GM19397 (cell line): ENCODE data around the gene PBX3.

ENCODE experiments used
- ATAC-seq: cut with Tn5 transposase; IDR thresholded peaks from one replicate; pipeline ENCODE4 v1.9.1; 2021; ENCODE audit warnings: mild to moderate bottlenecking, moderate library complexity; ENCODE audit not compliant: unreplicated experiment

The PBX3 gene

GRCh38 chr9:125932012-125932411 is 184.8 kb downstream of the PBX3 start:
- no peak for ATAC-seq

- ATAC-seq = no peak
Observed at GRCh38 chr9:125932746-125933455, 185.7 kb downstream of the PBX3 start.

- no peak for ATAC-seq
Observed at GRCh38 chr9:125942125-125942524, 195.0 kb downstream of the PBX3 start.

- ATAC-seq = no peak
Observed at GRCh38 chr9:125943831-125944230, 196.7 kb downstream of the PBX3 start.

GRCh38 chr9:125946397-125946796 is 199.2 kb downstream of the PBX3 start:
- ATAC-seq = no peak

GRCh38 chr9:125948887-125949596 is 201.9 kb downstream of the PBX3 start:
- ATAC-seq = no peak

GRCh38 chr9:125949703-125950460 is 202.7 kb downstream of the PBX3 start:
- no peak for ATAC-seq

GRCh38 chr9:125950880-125951471 is 203.8 kb downstream of the PBX3 start:
- ATAC-seq = no peak

- no peak for ATAC-seq
Observed at GRCh38 chr9:125953314-125954019, 206.3 kb downstream of the PBX3 start.

- no peak for ATAC-seq
Observed at GRCh38 chr9:125956102-125956501, 208.9 kb downstream of the PBX3 start.

- no peak for ATAC-seq
Observed at GRCh38 chr9:125959315-125959714, 212.1 kb downstream of the PBX3 start.

- no peak for ATAC-seq
Observed at GRCh38 chr9:125959951-125960619, 212.9 kb downstream of the PBX3 start.

- ATAC-seq = no peak
Observed at GRCh38 chr9:125960626-125961025, 213.5 kb downstream of the PBX3 start.

- ATAC-seq = no peak
Observed at GRCh38 chr9:125961072-125961471, 213.9 kb downstream of the PBX3 start.

- ATAC-seq = no peak
Observed at GRCh38 chr9:125963932-125964331, 216.8 kb downstream of the PBX3 start.

- no peak for ATAC-seq
Observed at GRCh38 chr9:125964702-125965225, 217.6 kb downstream of the PBX3 start.

GRCh38 chr9:125965477-125965876 is 218.3 kb downstream of the PBX3 start:
- ATAC-seq = no peak

GRCh38 chr9:125966466-125966865 is 219.3 kb downstream of the PBX3 start:
- no peak for ATAC-seq

GRCh38 chr9:125966959-125967711 is 220.0 kb downstream of the PBX3 start:
- ATAC-seq = no peak
